ENCODE data around the gene IPO8.
"Not testable (repeated sequence)": the region's sequence is repeated elsewhere in the genome, so short reads cannot be mapped to it uniquely, and the experiment has no call there.

IPO8 gene

GRCh38 chr12:30610718-30611117 is 85.0 kb downstream of the IPO8 start:
- no peak overlapping the region for H3K27ac ChIP-seq (ENCODE audit: low read depth, low read length, poor library complexity, severe bottlenecking)
- H3K9me2 ChIP-seq (ENCODE audit: low read depth, low read length) = no peaks in the 10 kb centered on the region
- no peaks in the 10 kb centered on the region for H3K79me2 ChIP-seq (ENCODE audit: insufficient read depth, low read length)
- H3K9ac ChIP-seq (ENCODE audit: low read length) = no peak overlapping the region
- H4K20me1 ChIP-seq (ENCODE audit: insufficient read depth, low read length) = no peaks in the 10 kb centered on the region
- no peak overlapping the region for H3K4me3 ChIP-seq (ENCODE audit: low read depth, low read length, poor library complexity, severe bottlenecking)
- H3F3A ChIP-seq (ENCODE audit: insufficient read depth, low read length) = no peaks in the 10 kb centered on the region
- no peaks in the 10 kb centered on the region for H3K36me3 ChIP-seq (ENCODE audit: insufficient read depth, low read length)
- H3K27me3 ChIP-seq (ENCODE audit: insufficient read depth, low read length) = no peaks in the 10 kb centered on the region
- H3K4me1 ChIP-seq (ENCODE audit: insufficient read depth, low read length, severe bottlenecking) = no peaks in the 10 kb centered on the region
- H2AFZ ChIP-seq (ENCODE audit: low read length) = no peak overlapping the region
- TF ChIP-seq CTCF (IDR thresholded peaks at IDR 0.05; ENCODE audit: low read length) (no peak), EZH2 (IDR thresholded peaks at IDR 0.05; ENCODE audit: borderline replicate concordance, low read length) (no peak)
- no peak overlapping the region for H3K4me2 ChIP-seq (ENCODE audit: low read length)
- H3K9me3 ChIP-seq (ENCODE audit: low read length) = no peaks in the 10 kb centered on the region

DNA sequence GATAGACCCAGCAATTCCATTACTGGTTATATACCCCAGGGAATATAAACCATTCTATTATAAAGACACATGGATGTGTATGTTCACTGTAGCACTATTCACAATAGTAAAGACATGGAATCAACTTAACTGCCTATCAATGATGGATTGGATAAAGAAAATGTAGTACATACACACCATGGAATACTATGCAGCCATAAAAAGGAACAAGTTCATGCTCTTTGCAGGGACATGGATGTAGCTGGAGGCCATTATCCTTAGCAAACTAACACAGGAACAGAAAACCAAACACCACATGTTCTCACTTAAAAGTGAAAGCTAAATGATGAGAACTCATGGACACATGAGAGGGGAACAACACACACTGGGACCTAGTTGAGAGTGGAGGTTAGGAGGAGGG is 85.8 kb downstream of the IPO8 start:
- not testable (repeated sequence) for H3K9me2 ChIP-seq (ENCODE audit: low read depth, low read length); H3K9me3 ChIP-seq (ENCODE audit: low read length); H2AFZ ChIP-seq (ENCODE audit: low read length); H3K27me3 ChIP-seq (ENCODE audit: insufficient read depth, low read length); H3K4me2 ChIP-seq (ENCODE audit: low read length); H4K20me1 ChIP-seq (ENCODE audit: insufficient read depth, low read length); H3K36me3 ChIP-seq (ENCODE audit: insufficient read depth, low read length); H3K27ac ChIP-seq (ENCODE audit: low read depth, low read length, poor library complexity, severe bottlenecking); H3K4me3 ChIP-seq (ENCODE audit: low read depth, low read length, poor library complexity, severe bottlenecking); H3K79me2 ChIP-seq (ENCODE audit: insufficient read depth, low read length); H3F3A ChIP-seq (ENCODE audit: insufficient read depth, low read length); H3K4me1 ChIP-seq (ENCODE audit: insufficient read depth, low read length, severe bottlenecking); H3K9ac ChIP-seq (ENCODE audit: low read length)

GRCh38 chr12:30604302-30604701 is 91.4 kb downstream of the IPO8 start:
- H2AFZ ChIP-seq (ENCODE audit: low read length); H3K9me3 ChIP-seq (ENCODE audit: low read length); H3K9ac ChIP-seq (ENCODE audit: low read length); H3K27me3 ChIP-seq (ENCODE audit: insufficient read depth, low read length); H3K9me2 ChIP-seq (ENCODE audit: low read depth, low read length); H4K20me1 ChIP-seq (ENCODE audit: insufficient read depth, low read length); H3K4me1 ChIP-seq (ENCODE audit: insufficient read depth, low read length, severe bottlenecking); H3K4me3 ChIP-seq (ENCODE audit: low read depth, low read length, poor library complexity, severe bottlenecking); H3F3A ChIP-seq (ENCODE audit: insufficient read depth, low read length); H3K79me2 ChIP-seq (ENCODE audit: insufficient read depth, low read length); H3K27ac ChIP-seq (ENCODE audit: low read depth, low read length, poor library complexity, severe bottlenecking); H3K36me3 ChIP-seq (ENCODE audit: insufficient read depth, low read length); H3K4me2 ChIP-seq (ENCODE audit: low read length): not testable (repeated sequence)

- TF ChIP-seq CTCF (IDR thresholded peaks at IDR 0.05; ENCODE audit: low read length) (no peak), EZH2 (IDR thresholded peaks at IDR 0.05; ENCODE audit: borderline replicate concordance, low read length) (no peak)
- no peaks in the 10 kb centered on the region; the same call in 1 of the 2 replicates for H3K9me3 ChIP-seq (ENCODE audit: low read length)
- H3K4me3 ChIP-seq (ENCODE audit: low read depth, low read length, poor library complexity, severe bottlenecking) = no peak overlapping the region
- no peaks in the 10 kb centered on the region for H4K20me1 ChIP-seq (ENCODE audit: insufficient read depth, low read length)
- no peaks in the 10 kb centered on the region for H3K4me1 ChIP-seq (ENCODE audit: insufficient read depth, low read length, severe bottlenecking)
- no peaks in the 10 kb centered on the region for H3K27me3 ChIP-seq (ENCODE audit: insufficient read depth, low read length)
- no peak overlapping the region for H3K4me2 ChIP-seq (ENCODE audit: low read length)
- no peak overlapping the region for H2AFZ ChIP-seq (ENCODE audit: low read length)
- no peaks in the 10 kb centered on the region for H3K79me2 ChIP-seq (ENCODE audit: insufficient read depth, low read length)
- no peaks in the 10 kb centered on the region for H3K9me2 ChIP-seq (ENCODE audit: low read depth, low read length)
- no peaks in the 10 kb centered on the region for H3F3A ChIP-seq (ENCODE audit: insufficient read depth, low read length)
- no peak overlapping the region for H3K9ac ChIP-seq (ENCODE audit: low read length)
- H3K36me3 ChIP-seq (ENCODE audit: insufficient read depth, low read length) = no peaks in the 10 kb centered on the region
- no peak overlapping the region for H3K27ac ChIP-seq (ENCODE audit: low read depth, low read length, poor library complexity, severe bottlenecking)
These were observed 92.5 kb downstream of the IPO8 start for GRCh38 chr12:30603129-30603528.
